Endodermal cell (in vitro differentiated cells): ENCODE data around the gene NUBPL. TPM values are rescaled to one million over a fixed set of nuclear protein-coding genes. Genes with fewer than 3 reads are reported as not detected.

Experiments used
- DNase-seq: peaks from one replicate; pipeline ENCODE4 v3.0.0-alpha.2; 2017
- H3K27ac ChIP-seq: 2 replicates; pipeline ENCODE4 v1.5.1; 2013; ENCODE audit warnings: mild to moderate bottlenecking, low read depth, low read length, moderate library complexity
- H3K27me3 ChIP-seq: 2 replicates; pipeline ENCODE4 v1.6.1; 2013; ENCODE audit warnings: mild to moderate bottlenecking, low read length, moderate library complexity; ENCODE audit not compliant: insufficient read depth, control insufficient read depth, poor library complexity, severe bottlenecking
- H3K36me3 ChIP-seq: 2 replicates; pipeline ENCODE4 v1.7.0; 2013; ENCODE audit warnings: mild to moderate bottlenecking, low read length, moderate library complexity; ENCODE audit not compliant: control insufficient read depth, insufficient read depth
- H3K4me1 ChIP-seq: one replicate; pipeline ENCODE4 v1.7.0; 2013; ENCODE audit warnings: low read length; ENCODE audit not compliant: control insufficient read depth, insufficient read depth
- H3K4me3 ChIP-seq: 2 replicates; pipeline ENCODE4 v1.5.1; 2013; ENCODE audit warnings: mild to moderate bottlenecking, low read length, moderate library complexity
- H3K9ac ChIP-seq: 2 replicates; pipeline ENCODE4 v1.6.1; 2013; ENCODE audit warnings: mild to moderate bottlenecking, low read length, moderate library complexity; ENCODE audit not compliant: poor library complexity, severe bottlenecking; ENCODE audit errors: extremely low read depth
- H3K9me3 ChIP-seq: 2 replicates; pipeline ENCODE4 v1.6.1; 2013; ENCODE audit warnings: mild to moderate bottlenecking, low read length, moderate library complexity; ENCODE audit not compliant: control insufficient read depth
- H3K27ac Mint-ChIP-seq: 2 replicates; pipeline ENCODE4 v1.8.0; 2020; ENCODE audit warnings: mixed read lengths
- H3K27me3 Mint-ChIP-seq: 2 replicates; pipeline ENCODE4 v1.8.0; 2021; ENCODE audit warnings: mild to moderate bottlenecking, mixed read lengths; ENCODE audit not compliant: insufficient read depth
- H3K36me3 Mint-ChIP-seq: 2 replicates; pipeline ENCODE4 v1.8.0; 2020; ENCODE audit warnings: low read depth, mixed read lengths
- H3K4me1 Mint-ChIP-seq: 2 replicates; pipeline ENCODE4 v1.8.0; 2020; ENCODE audit warnings: mixed read lengths
- H3K4me3 Mint-ChIP-seq: 2 replicates; pipeline ENCODE4 v1.8.0; 2020; ENCODE audit warnings: mild to moderate bottlenecking, moderate library complexity, mixed read lengths
- H3K9me3 Mint-ChIP-seq: 2 replicates; pipeline ENCODE4 v1.8.0; 2020; ENCODE audit warnings: mild to moderate bottlenecking, mixed read lengths
- CTCF ChIP-seq: fragments of 200-600 bp; sonication (generic); conservative IDR thresholded peaks from 2 replicates; pipeline ENCODE4 v1.5.0; 2021; ENCODE audit warnings: antibody characterized with exemption, mild to moderate bottlenecking
- WGBS, 2 experiments: methylation state at CpG; one replicate each; pipeline versions ENCODE4 v1.1.5 to v1.1.7; 2013; ENCODE audit warnings: missing lambda C conversion rate in 2 of 2, mixed read lengths in 1 of 2; ENCODE audit not compliant: insufficient coverage in 1 of 2, insufficient read length in 1 of 2; 5-methylcytosine and 5-hydroxymethylcytosine counted together
- total RNA-seq, 2 donors: library from RNA; stranded (reverse); fragmentation: NEBNext Ultra II Directional in 1 of 2; extraction: Animal tissue kit (Norgen Biotek cat#: 25700) in 1 of 2; gene quantifications; 2 replicates in 1 of 2; 3 replicates in 1 of 2; pipeline ENCODE4 v1.2.1, GENCODE V29; 2021

The NUBPL gene
- total RNA-seq, 2 donors from 2014 or later: 12.2 to 14.0 TPM

GRCh38 chr14:31576949-31577348, 15.7 kb downstream of the NUBPL start:
- no peak for DNase-seq
- Mint-ChIP-seq H3K36me3 (peaks cover 7% of the 10 kb centered on the region), H3K4me3 (no peak overlapping the region)

GRCh38 chr14:31578266-31578665, 17.1 kb downstream of the NUBPL start:
- Histone ChIP-seq H3K9ac (no peak overlapping the region), H3K9me3 (no peaks in the 10 kb centered on the region), H3K4me1 (peaks cover 4% of the 10 kb centered on the region), H3K4me3 (no peak overlapping the region), H3K27ac (no peak overlapping the region), H3K36me3 (no peaks in the 10 kb centered on the region), H3K27me3 (no peaks in the 10 kb centered on the region)
- WGBS, 2 experiments: 44 to 62% methylated on average over 2 to 3 of the region's 3 CpGs
- no peak for TF ChIP-seq CTCF
- DNase-seq: no peak
- Mint-ChIP-seq H3K27ac (no peak overlapping the region), H3K9me3 (no peaks in the 10 kb centered on the region), H3K36me3 (peaks cover 7% of the 10 kb centered on the region), H3K27me3 (no peaks in the 10 kb centered on the region), H3K4me1 (peaks cover 19% of the 10 kb centered on the region), H3K4me3 (no peak overlapping the region)

More at GRCh38 chr14:31576949-31577348, 15.7 kb downstream of the NUBPL start:
- no peaks in the 10 kb centered on the region for H3K36me3 ChIP-seq
- H3K4me1 ChIP-seq: no peaks in the 10 kb centered on the region
- peaks cover 9% of the 10 kb centered on the region for H3K4me1 Mint-ChIP-seq
- 100% methylated on average over 1 of the region's 1 CpG; no CpG with 5 or more reads in 1 of the 2 experiments for WGBS, 2 experiments
- H3K9me3 ChIP-seq: no peaks in the 10 kb centered on the region
- no peaks in the 10 kb centered on the region for H3K27me3 Mint-ChIP-seq
- no peak overlapping the region for H3K4me3 ChIP-seq
- TF ChIP-seq CTCF: no peak
- H3K27ac ChIP-seq: no peak overlapping the region
- no peak overlapping the region for H3K27ac Mint-ChIP-seq
- H3K9me3 Mint-ChIP-seq: no peaks in the 10 kb centered on the region
- no peak overlapping the region for H3K9ac ChIP-seq
- H3K27me3 ChIP-seq: no peaks in the 10 kb centered on the region

- WGBS, 2 experiments: 79 to 80% methylated on average over 3 to 7 of the region's 7 CpGs
- Mint-ChIP-seq H3K4me1 (peaks cover 23% of the 10 kb centered on the region), H3K4me3 (no peak overlapping the region), H3K36me3 (peaks cover 7% of the 10 kb centered on the region), H3K27me3 (no peaks in the 10 kb centered on the region), H3K27ac (no peak overlapping the region), H3K9me3 (no peaks in the 10 kb centered on the region)
- Histone ChIP-seq H3K4me1 (peaks cover 4% of the 10 kb centered on the region), H3K9ac (no peak overlapping the region), H3K27ac (no peak overlapping the region), H3K27me3 (no peaks in the 10 kb centered on the region), H3K36me3 (no peaks in the 10 kb centered on the region), H3K9me3 (no peaks in the 10 kb centered on the region), H3K4me3 (no peak overlapping the region)
- TF ChIP-seq CTCF: no peak
- no peak for DNase-seq
Observed at GRCh38 chr14:31578792-31579501, 17.7 kb downstream of the NUBPL start.
